Nephron progenitor cell (in vitro differentiated cells): ENCODE data around the gene ARFGEF3.

Source experiments
- DNase-seq: peaks from one replicate; pipeline ENCODE4 v3.0.0; 2021
- H3K27ac Mint-ChIP-seq: 2 replicates; pipeline ENCODE4 v1.8.0; 2021; ENCODE audit warnings: mild to moderate bottlenecking, moderate library complexity, mixed read lengths
- H3K27me3 Mint-ChIP-seq: 2 replicates; pipeline ENCODE4 v1.8.0; 2021; ENCODE audit warnings: mild to moderate bottlenecking, low read depth, mixed read lengths; ENCODE audit not compliant: poor library complexity
- H3K36me3 Mint-ChIP-seq: 2 replicates; pipeline ENCODE4 v1.8.0; 2021; ENCODE audit warnings: low read depth, mixed read lengths
- H3K4me1 Mint-ChIP-seq: 2 replicates; pipeline ENCODE4 v1.8.0; 2021; ENCODE audit warnings: mixed read lengths
- H3K4me3 Mint-ChIP-seq: 2 replicates; pipeline ENCODE4 v1.8.0; 2021; ENCODE audit warnings: mild to moderate bottlenecking, moderate library complexity, mixed read lengths
- H3K9me3 Mint-ChIP-seq: 2 replicates; pipeline ENCODE4 v1.8.0; 2021; ENCODE audit warnings: mild to moderate bottlenecking, moderate library complexity, mixed read lengths
- TF ChIP-seq, protein P1 (sequence below): fragments of 200-600 bp; sonication (generic); IDR thresholded peaks from 2 replicates; pipeline ENCODE4 v1.5.0; 2021; ENCODE audit warnings: antibody characterized with exemption

ARFGEF3 gene

DNA sequence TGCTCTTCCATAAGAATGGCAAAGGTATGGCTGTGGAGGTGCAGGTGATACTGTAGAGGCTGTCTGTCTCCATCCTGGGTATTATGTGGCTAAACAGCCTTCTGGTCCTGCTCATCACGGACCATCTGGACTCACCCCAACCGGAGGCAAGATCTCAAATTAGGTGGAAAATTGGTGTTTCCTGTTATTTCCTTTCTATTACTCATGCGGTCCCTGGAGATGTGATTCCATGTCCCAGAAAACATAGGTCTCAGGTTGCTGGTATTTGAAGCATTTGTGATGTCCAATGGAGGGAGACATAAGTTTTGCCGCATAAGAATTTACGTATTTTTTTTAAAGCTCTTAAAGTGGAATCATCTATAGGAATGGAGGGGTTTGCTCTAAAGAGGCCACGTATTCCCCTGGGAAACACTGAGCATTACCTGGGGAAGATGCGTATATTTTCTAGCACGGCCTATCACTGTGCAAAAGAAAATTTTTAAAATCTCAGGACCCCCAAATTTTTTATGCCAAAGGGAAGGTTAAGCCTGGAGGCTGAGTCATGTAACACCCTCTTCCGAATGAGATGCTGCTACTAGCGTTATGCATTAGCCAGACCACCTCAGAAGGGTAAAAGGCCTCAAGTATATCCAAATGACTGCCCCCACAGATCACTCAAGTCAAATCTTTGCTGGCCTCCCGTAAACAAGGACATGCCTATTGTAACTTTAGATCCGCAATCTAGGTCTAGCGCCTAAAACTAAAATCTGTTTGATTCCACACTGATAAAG, 78.9 kb downstream of the ARFGEF3 start:
- no peak overlapping the region for H3K27ac Mint-ChIP-seq

DNA sequence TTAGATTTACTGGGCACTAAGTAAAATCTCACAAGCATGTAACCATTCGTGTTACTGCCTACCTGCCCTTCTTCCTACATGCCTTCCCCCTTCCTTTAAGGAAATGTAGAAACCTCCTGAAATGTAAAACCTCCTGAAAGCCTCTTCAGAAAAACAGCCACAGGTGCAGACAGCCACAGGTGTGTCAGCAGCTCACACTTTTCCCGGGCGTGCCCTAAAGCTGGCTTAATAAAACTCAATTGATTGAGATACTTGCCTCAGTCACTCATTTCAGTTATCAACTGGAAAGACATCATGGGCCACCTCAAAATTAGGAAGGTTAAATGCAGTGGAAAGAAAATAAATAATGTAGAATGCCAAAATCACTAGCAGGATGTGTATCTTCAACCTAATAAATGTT, 79.6 kb downstream of the ARFGEF3 start:
- DNase-seq, result no peak
- Mint-ChIP-seq H3K9me3 (no peaks in the 10 kb centered on the region), H3K27me3 (peaks cover 9% of the 10 kb centered on the region), H3K27ac (no peak overlapping the region), H3K4me1 (no peaks in the 10 kb centered on the region), H3K36me3 (no peaks in the 10 kb centered on the region), H3K4me3 (no peak overlapping the region)
- TF ChIP-seq, protein P1, sequence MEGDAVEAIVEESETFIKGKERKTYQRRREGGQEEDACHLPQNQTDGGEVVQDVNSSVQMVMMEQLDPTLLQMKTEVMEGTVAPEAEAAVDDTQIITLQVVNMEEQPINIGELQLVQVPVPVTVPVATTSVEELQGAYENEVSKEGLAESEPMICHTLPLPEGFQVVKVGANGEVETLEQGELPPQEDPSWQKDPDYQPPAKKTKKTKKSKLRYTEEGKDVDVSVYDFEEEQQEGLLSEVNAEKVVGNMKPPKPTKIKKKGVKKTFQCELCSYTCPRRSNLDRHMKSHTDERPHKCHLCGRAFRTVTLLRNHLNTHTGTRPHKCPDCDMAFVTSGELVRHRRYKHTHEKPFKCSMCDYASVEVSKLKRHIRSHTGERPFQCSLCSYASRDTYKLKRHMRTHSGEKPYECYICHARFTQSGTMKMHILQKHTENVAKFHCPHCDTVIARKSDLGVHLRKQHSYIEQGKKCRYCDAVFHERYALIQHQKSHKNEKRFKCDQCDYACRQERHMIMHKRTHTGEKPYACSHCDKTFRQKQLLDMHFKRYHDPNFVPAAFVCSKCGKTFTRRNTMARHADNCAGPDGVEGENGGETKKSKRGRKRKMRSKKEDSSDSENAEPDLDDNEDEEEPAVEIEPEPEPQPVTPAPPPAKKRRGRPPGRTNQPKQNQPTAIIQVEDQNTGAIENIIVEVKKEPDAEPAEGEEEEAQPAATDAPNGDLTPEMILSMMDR, result no peak

More for the DNA sequence above, 78.9 kb downstream of the ARFGEF3 start:
- DNase-seq, result no peak
- TF ChIP-seq, protein P1, result no peak
- Mint-ChIP-seq H3K4me1 (no peaks in the 10 kb centered on the region), H3K9me3 (no peaks in the 10 kb centered on the region), H3K27me3 (peaks cover 9% of the 10 kb centered on the region), H3K4me3 (no peak overlapping the region), H3K36me3 (no peaks in the 10 kb centered on the region)

DNA sequence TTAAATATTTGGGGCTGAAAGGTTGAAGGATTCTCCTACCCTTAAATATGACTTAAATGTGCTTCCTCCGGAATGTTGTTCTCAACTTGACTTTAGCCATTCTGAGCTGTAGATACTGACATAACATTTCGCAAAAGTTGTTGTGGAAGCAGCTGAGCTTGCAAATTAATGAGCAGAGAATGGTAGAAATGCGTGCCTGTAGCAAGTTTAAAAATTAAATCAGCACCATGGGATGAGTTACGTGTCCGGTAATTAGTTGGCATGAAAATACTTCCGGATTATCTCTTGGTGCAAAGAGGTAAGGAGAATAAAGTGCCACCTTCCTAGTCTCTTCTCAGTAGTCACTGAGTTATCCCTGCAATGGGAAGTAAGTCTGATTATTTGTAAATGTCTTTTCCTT, 80.2 kb downstream of the ARFGEF3 start:
- H3K4me1 Mint-ChIP-seq, result no peaks in the 10 kb centered on the region
- TF ChIP-seq, protein P1, result no peak
- H3K4me3 Mint-ChIP-seq, result no peak overlapping the region
- no peak for DNase-seq
- H3K27ac Mint-ChIP-seq, result no peak overlapping the region
- H3K27me3 Mint-ChIP-seq, result peaks cover 9% of the 10 kb centered on the region
- no peaks in the 10 kb centered on the region for H3K36me3 Mint-ChIP-seq
- H3K9me3 Mint-ChIP-seq, result no peaks in the 10 kb centered on the region

DNA sequence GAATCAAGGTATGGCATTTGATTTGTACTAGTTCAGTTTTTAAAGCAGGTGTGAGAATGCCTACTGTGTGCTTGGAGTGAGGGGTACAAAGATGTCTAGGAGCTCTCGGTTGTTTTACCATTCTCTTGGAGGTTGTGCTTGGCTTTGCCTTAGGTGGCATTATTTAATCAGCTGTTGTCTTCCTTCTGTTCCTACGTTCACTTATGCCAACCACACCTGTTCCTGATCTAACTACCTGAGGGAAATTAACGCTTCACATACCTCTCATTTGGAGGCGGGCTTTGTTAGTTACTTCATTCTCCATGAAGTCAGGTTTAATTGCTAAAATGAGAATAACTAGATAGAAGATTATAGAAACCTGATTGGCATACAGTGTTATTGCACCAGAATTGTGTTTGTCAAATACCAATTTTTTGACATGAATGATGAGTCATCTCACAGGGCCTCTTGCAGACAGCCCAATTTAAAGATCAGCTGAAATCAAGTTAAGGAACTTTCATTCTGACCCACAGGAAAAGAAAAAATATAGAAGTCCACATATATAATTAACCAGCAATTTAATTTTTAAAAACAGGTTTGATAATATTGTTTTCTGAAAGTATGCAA, 81.4 kb downstream of the ARFGEF3 start:
- Mint-ChIP-seq H3K4me1 (no peaks in the 10 kb centered on the region), H3K36me3 (no peaks in the 10 kb centered on the region), H3K27me3 (peaks cover 11% of the 10 kb centered on the region), H3K4me3 (no peak overlapping the region), H3K27ac (no peak overlapping the region), H3K9me3 (no peaks in the 10 kb centered on the region)
- TF ChIP-seq, protein P1, result no peak
- no peak for DNase-seq

DNA sequence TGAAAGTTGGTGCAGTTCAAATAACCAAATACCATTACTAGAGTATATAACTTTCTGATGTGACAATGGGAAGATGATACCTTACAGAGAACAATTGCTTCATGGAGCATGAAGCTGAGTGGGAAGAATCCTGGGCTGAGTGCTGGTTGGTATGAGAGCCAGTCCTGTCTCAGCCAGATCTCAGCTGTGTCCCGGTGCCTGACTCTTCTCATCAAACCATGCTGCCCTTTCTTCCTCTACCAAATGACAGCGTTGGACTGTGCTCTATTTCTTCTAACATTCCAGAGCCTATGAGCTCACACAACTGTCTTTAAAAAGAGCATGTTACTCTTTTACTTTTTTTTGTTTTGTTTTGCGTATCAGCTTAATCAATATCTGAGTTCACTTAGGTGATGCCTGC, 84.0 kb downstream of the ARFGEF3 start:
- Mint-ChIP-seq H3K27ac (no peak overlapping the region), H3K9me3 (no peaks in the 10 kb centered on the region), H3K36me3 (no peaks in the 10 kb centered on the region), H3K27me3 (peaks cover 15% of the 10 kb centered on the region), H3K4me1 (peaks cover 5% of the 10 kb centered on the region), H3K4me3 (no peak overlapping the region)
- DNase-seq, result no peak
- TF ChIP-seq, protein P1, result no peak
